HepG2 (cell line): Measurements from ENCODE around the gene FXYD6. TPM values are rescaled to one million over a fixed set of nuclear protein-coding genes. Genes with fewer than 3 reads are reported as not detected.

Source experiments
- AGO1 ChIP-seq: fragments of 200-400 bp; formaldehyde crosslinking; IDR thresholded peaks from 2 replicates; pipeline ENCODE4 v1.6.1; 2017; ENCODE audit warnings: mild to moderate bottlenecking, low read depth, low read length, moderate library complexity; ENCODE audit not compliant: poor library complexity, severe bottlenecking
- ATF6 ChIP-seq: sonication (generic); formaldehyde crosslinking; conservative IDR thresholded peaks from 2 replicates; pipeline ENCODE4 v1.4.0; 2020; ENCODE audit warnings: missing genetic modification reagents
- BATF2 ChIP-seq: sonication (generic); formaldehyde crosslinking; IDR thresholded peaks from 2 replicates; pipeline ENCODE4 v1.8.0; 2022; ENCODE audit warnings: mild to moderate bottlenecking, missing genetic modification reagents, moderate library complexity
- CSRNP1 ChIP-seq: sonication (generic); formaldehyde crosslinking; IDR thresholded peaks from 2 replicates; pipeline ENCODE4 v1.8.1; 2023; ENCODE audit warnings: mild to moderate bottlenecking, missing genetic modification reagents
- DNMT3B ChIP-seq: conservative IDR thresholded peaks from 2 replicates; pipeline ENCODE4 v1.6.1; 2016; ENCODE audit warnings: missing biosample characterization, control low read depth
- EEA1 ChIP-seq: sonication (generic); formaldehyde crosslinking; IDR thresholded peaks from 2 replicates; pipeline ENCODE4 v1.5.1; 2020; ENCODE audit warnings: mild to moderate bottlenecking, missing genetic modification reagents, borderline replicate concordance
- FOXA1 ChIP-seq, 2 experiments: fragments of 450-650 bp in 1 of 2; sonication (generic) in 1 of 2; formaldehyde crosslinking in 1 of 2; IDR thresholded peaks; 2 replicates each; pipeline versions ENCODE4 v1.4.0 to v1.6.1; 2016 to 2020; ENCODE audit warnings: missing genetic modification reagents in 1 of 2
- KDM2A ChIP-seq: sonication (generic); formaldehyde crosslinking; IDR thresholded peaks from 2 replicates; pipeline ENCODE4 v1.4.0; 2020; ENCODE audit warnings: low read depth, missing genetic modification reagents, borderline replicate concordance
- MLX ChIP-seq: IDR thresholded peaks from 2 replicates; pipeline ENCODE4 v1.6.1; 2016
- PHF8 ChIP-seq: sonication (generic); formaldehyde crosslinking; IDR thresholded peaks from 2 replicates; pipeline ENCODE4 v1.5.0; 2020; ENCODE audit warnings: missing genetic modification reagents
- PRPF4 ChIP-seq: fragments of 200-400 bp; formaldehyde crosslinking; IDR thresholded peaks from 2 replicates; pipeline ENCODE4 v1.6.1; 2016; ENCODE audit warnings: low read length, low read depth; ENCODE audit not compliant: poor library complexity, severe bottlenecking
- SMAD9 ChIP-seq: sonication (generic); formaldehyde crosslinking; IDR thresholded peaks from 2 replicates; pipeline ENCODE4 v1.5.1; 2020; ENCODE audit warnings: mild to moderate bottlenecking, missing genetic modification reagents
- YEATS4 ChIP-seq: sonication (generic); formaldehyde crosslinking; IDR thresholded peaks from 2 replicates; pipeline ENCODE4 v1.4.0; 2020; ENCODE audit warnings: missing genetic modification reagents, borderline replicate concordance
- YY1 ChIP-seq: IDR thresholded peaks from 2 replicates; pipeline ENCODE4 v1.6.1; 2011; ENCODE audit warnings: low read length, low read depth, moderate library complexity, mild to moderate bottlenecking; ENCODE audit not compliant: insufficient read depth, insufficient replicate concordance
- ZBED4 ChIP-seq: sonication (generic); formaldehyde crosslinking; IDR thresholded peaks from 2 replicates; pipeline ENCODE4 v1.4.0; 2020; ENCODE audit warnings: missing genetic modification reagents, borderline replicate concordance
- ZFX ChIP-seq: sonication (generic); formaldehyde crosslinking; IDR thresholded peaks from 2 replicates; pipeline ENCODE4 v1.4.0; 2020; ENCODE audit warnings: mild to moderate bottlenecking, low read depth, missing genetic modification reagents, moderate library complexity
- ZNF225 ChIP-seq: sonication (generic); formaldehyde crosslinking; IDR thresholded peaks from 2 replicates; pipeline ENCODE4 v1.4.0; 2020; ENCODE audit warnings: mild to moderate bottlenecking, missing genetic modification reagents
- ZNF619 ChIP-seq: sonication (generic); formaldehyde crosslinking; IDR thresholded peaks from 2 replicates; pipeline ENCODE4 v1.4.0; 2020; ENCODE audit warnings: mild to moderate bottlenecking, missing genetic modification reagents
- ZNF773 ChIP-seq: sonication (generic); formaldehyde crosslinking; IDR thresholded peaks from 2 replicates; pipeline ENCODE4 v1.4.0; 2020; ENCODE audit warnings: missing genetic modification reagents, borderline replicate concordance
- ZNF841 ChIP-seq: sonication (generic); formaldehyde crosslinking; IDR thresholded peaks from 2 replicates; pipeline ENCODE4 v1.8.1; 2023; ENCODE audit warnings: missing genetic modification reagents, borderline replicate concordance
- polyA plus RNA-seq, 8 experiments: library from polyadenylated mRNA; depleted of rRNA in 3 of 8; stranded (reverse) in 7 of 8; unstranded in 1 of 8; fragments of >200 nt; fragmentation: Illumina TruSeq in 4 of 8; extraction: Trizol in 4 of 8; gene quantifications; 2 replicates each; pipeline versions ENCODE4 v1.2.1 to v1.2.3, GENCODE V29; 2011 to 2016; ENCODE audit warnings: low read depth in 4 of 8, missing spikeins in 1 of 8, mixed read lengths in 1 of 8; ENCODE audit not compliant: insufficient read depth in 1 of 8
- total RNA-seq, 5 experiments: library from RNA; depleted of rRNA; stranded (reverse); fragments of >200 nt; fragmentation: Illumina TruSeq; extraction: Trizol; gene quantifications; 2 replicates each; pipeline ENCODE4 v1.2.3, GENCODE V29; 2016; ENCODE audit warnings: low read depth in 1 of 5

The FXYD6 gene
- total and polyA plus RNA-seq, 2 of the 13 experiments (the other 11 are each of a cell fraction or from before 2014, with no cell fraction given), result not detected

- TF ChIP-seq ATF6 (CRISPR knock-in tag), result no peak
- TF ChIP-seq MLX (CRISPR knock-in tag), result no peak
- peak; percentile 16 for TF ChIP-seq YY1
- TF ChIP-seq SMAD9 (CRISPR knock-in tag), result no peak
- TF ChIP-seq ZFX (CRISPR knock-in tag), result peak; percentile 49; the same call in 1 of the 2 replicates
- no peak for TF ChIP-seq ZNF773 (CRISPR knock-in tag)
- TF ChIP-seq FOXA1 (IDR thresholded peaks at IDR 0.05), result no peak
- TF ChIP-seq FOXA1 (CRISPR knock-in tag; IDR thresholded peaks at IDR 0.05), result 0 out of 2 replicates have a peak, but pooled peaks have one; percentile 13
- no peak for TF ChIP-seq ZNF225 (CRISPR knock-in tag)
- TF ChIP-seq DNMT3B, result no peak
- TF ChIP-seq AGO1, result no peak
- no peak for TF ChIP-seq ZNF619 (CRISPR knock-in tag)
- TF ChIP-seq CSRNP1, result no peak
- TF ChIP-seq PRPF4, result no peak
- no peak for TF ChIP-seq BATF2 (CRISPR knock-in tag)
- TF ChIP-seq KDM2A (CRISPR knock-in tag), result no peak
- no peak for TF ChIP-seq ZNF841 (CRISPR knock-in tag)
- TF ChIP-seq YEATS4 (CRISPR knock-in tag), result no peak
- peak; percentile 17; the same call in 1 of the 2 replicates for TF ChIP-seq PHF8 (CRISPR knock-in tag)
- 0 out of 2 replicates have a peak, but pooled peaks have one; percentile 38 for TF ChIP-seq EEA1
- no peak for TF ChIP-seq ZBED4
Measured at GRCh38 chr11:117823294-117823945, 53.0 kb downstream of the FXYD6 start (continued).
